Testis (tissue), 3 donors: ENCODE measurements around the gene REEP3. TPM values are rescaled to one million over a fixed set of nuclear protein-coding genes. Genes with fewer than 3 reads are reported as not detected.
A peak's percentile ranks its signal among the peaks of the same experiment; 100 is the strongest.
"Not testable (repeated sequence)": the region's sequence is repeated elsewhere in the genome, so short reads cannot be mapped to it uniquely, and the experiment has no call there.

Experiments
- DNase-seq: peaks from one replicate; pipeline ENCODE4 v3.0.0-alpha.2; 2019
- H3K27ac ChIP-seq, 2 donors: fragments of 200-600 bp; sonication (generic); one replicate each; pipeline ENCODE4 v1.5.1; 2019
- H3K27me3 ChIP-seq: fragments of 200-600 bp; sonication (generic); one replicate; pipeline ENCODE4 v1.5.1; 2019
- H3K36me3 ChIP-seq: fragments of 200-600 bp; sonication (generic); one replicate; pipeline ENCODE4 v1.5.1; 2017; ENCODE audit warnings: low read depth; ENCODE audit errors: missing control alignments
- H3K4me1 ChIP-seq: fragments of 200-600 bp; sonication (generic); one replicate; pipeline ENCODE4 v1.5.1; 2019
- H3K4me3 ChIP-seq, 2 donors: fragments of 200-600 bp; sonication (generic); one replicate each; pipeline ENCODE4 v1.5.1; 2017 to 2019
- H3K9me3 ChIP-seq: fragments of 200-600 bp; sonication (generic); one replicate; pipeline ENCODE4 v1.5.1; 2017
- POLR2A ChIP-seq: fragments of 450-650 bp; IDR thresholded peaks from one replicate; pipeline ENCODE4 v1.6.1; 2017; ENCODE audit warnings: antibody characterized with exemption, mild to moderate bottlenecking, moderate library complexity
- whole genome bisulfite sequencing, 2 donors: methylation state at CpG; one replicate each; pipeline ENCODE4 v1.1.5; 2018; 5-methylcytosine and 5-hydroxymethylcytosine counted together
- intact Hi-C: fragments of 100-400 bp; cut with DNase I; formaldehyde crosslinking; loops from one replicate; pipeline ENCODE4 v1.15.1; 2023; ENCODE audit warnings: low total_unique reads
- polyA plus RNA-seq: library from polyadenylated mRNA; stranded (reverse); fragments of 350-450 nt; fragmentation: Illumina TruSeq; extraction: RNeasy Lipid Tissue Mini Kit (QIAGEN cat#74804); gene quantifications from one replicate; pipeline ENCODE4 v1.2.3, GENCODE V29; 2014; ENCODE audit warnings: low read depth, low replicate concordance; ENCODE audit not compliant: insufficient read depth
- total RNA-seq, 2 donors: library from RNA; depleted of rRNA; stranded (reverse); fragments of >200 nt; gene quantifications; one replicate each; pipeline ENCODE4 v1.2.3, GENCODE V29; 2016
- TF ChIP-seq, protein P1 (sequence below), 3 experiments: fragments of 450-650 bp in 2 of 3; fragments of 200-600 bp in 1 of 3; sonication (generic) in 1 of 3; IDR thresholded peaks; one replicate each; pipeline ENCODE4 v1.5.1; 2016 to 2019; ENCODE audit warnings: antibody characterized with exemption in 3 of 3, mild to moderate bottlenecking in 2 of 3, moderate library complexity in 1 of 3

REEP3 gene
- total and polyA plus RNA-seq, 3 donors from 2014 or later: 18.4 to 45.2 (median 20.3) TPM

DNA sequence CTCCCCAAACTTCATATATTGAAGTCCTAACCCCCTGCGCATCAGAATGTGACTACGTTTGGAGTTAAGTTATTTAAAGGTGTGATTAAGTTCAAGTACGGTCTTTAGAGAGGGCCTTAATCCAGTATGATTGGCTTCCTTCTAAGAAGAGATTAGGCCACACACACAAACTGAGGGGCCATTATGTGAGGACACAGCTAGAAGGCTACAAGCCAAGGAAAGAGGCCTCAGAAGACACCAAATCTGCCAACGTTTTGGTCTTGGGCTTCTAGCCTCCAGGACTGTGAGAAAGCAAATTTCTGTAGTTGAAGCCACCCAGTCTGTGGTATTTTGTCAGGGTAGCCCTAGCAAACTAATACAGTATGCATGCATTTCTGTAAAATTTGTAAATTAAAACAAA, 41.7 kb downstream of the REEP3 start:
- WGBS, 2 donors: 71 to 78% methylated on average over 4 of the region's 4 CpGs

GRCh38 chr10:63563623-63564022, 42.4 kb downstream of the REEP3 start:
- TF ChIP-seq, protein P1, sequence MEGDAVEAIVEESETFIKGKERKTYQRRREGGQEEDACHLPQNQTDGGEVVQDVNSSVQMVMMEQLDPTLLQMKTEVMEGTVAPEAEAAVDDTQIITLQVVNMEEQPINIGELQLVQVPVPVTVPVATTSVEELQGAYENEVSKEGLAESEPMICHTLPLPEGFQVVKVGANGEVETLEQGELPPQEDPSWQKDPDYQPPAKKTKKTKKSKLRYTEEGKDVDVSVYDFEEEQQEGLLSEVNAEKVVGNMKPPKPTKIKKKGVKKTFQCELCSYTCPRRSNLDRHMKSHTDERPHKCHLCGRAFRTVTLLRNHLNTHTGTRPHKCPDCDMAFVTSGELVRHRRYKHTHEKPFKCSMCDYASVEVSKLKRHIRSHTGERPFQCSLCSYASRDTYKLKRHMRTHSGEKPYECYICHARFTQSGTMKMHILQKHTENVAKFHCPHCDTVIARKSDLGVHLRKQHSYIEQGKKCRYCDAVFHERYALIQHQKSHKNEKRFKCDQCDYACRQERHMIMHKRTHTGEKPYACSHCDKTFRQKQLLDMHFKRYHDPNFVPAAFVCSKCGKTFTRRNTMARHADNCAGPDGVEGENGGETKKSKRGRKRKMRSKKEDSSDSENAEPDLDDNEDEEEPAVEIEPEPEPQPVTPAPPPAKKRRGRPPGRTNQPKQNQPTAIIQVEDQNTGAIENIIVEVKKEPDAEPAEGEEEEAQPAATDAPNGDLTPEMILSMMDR (IDR thresholded peaks at IDR 0.05): no peak
- TF ChIP-seq POLR2A: no peak
- intact Hi-C loops: no loop called here
- no peak for DNase-seq
- Histone ChIP-seq H3K27ac (no peak overlapping the region), H3K4me3 (no peak overlapping the region), H3K9me3 (no peaks in the 10 kb centered on the region), H3K36me3 (no peaks in the 10 kb centered on the region), H3K4me1 (no peaks in the 10 kb centered on the region), H3K27me3 (no peaks in the 10 kb centered on the region)
- WGBS, 2 donors: 54 to 77% methylated on average over 3 of the region's 3 CpGs

More for the DNA sequence above, 41.7 kb downstream of the REEP3 start:
- H3K36me3 ChIP-seq: no peaks in the 10 kb centered on the region
- H3K27me3 ChIP-seq: no peaks in the 10 kb centered on the region
- DNase-seq: no peak
- intact Hi-C loops: no loop called here
- H3K4me3 ChIP-seq: no peak overlapping the region
- H3K27ac ChIP-seq: no peak overlapping the region
- TF ChIP-seq POLR2A: no peak
- TF ChIP-seq, protein P1 (IDR thresholded peaks at IDR 0.05): no peak
- no peaks in the 10 kb centered on the region for H3K9me3 ChIP-seq
- no peaks in the 10 kb centered on the region for H3K4me1 ChIP-seq

DNA sequence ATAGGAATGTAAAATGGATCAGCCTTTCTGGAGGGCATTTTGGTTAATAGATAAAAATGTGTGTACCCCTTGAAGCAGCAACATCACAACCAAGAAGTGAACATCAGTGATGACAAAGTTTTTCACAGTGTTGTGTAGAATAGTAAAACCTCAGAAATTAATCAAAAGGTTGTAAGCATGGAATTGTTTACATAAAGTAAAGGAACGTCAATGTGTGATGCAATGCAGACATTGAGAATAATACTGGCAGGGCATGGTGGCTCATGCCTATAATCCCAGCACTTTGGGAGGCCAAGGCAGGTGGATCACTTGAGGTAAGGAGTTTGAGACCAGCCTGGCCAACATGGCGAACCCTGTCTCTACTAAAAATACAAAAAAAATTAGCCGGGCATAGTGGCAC, 43.5 kb downstream of the REEP3 start:
- 94 to 96% methylated on average over 3 of the region's 3 CpGs for WGBS, 2 donors

DNA sequence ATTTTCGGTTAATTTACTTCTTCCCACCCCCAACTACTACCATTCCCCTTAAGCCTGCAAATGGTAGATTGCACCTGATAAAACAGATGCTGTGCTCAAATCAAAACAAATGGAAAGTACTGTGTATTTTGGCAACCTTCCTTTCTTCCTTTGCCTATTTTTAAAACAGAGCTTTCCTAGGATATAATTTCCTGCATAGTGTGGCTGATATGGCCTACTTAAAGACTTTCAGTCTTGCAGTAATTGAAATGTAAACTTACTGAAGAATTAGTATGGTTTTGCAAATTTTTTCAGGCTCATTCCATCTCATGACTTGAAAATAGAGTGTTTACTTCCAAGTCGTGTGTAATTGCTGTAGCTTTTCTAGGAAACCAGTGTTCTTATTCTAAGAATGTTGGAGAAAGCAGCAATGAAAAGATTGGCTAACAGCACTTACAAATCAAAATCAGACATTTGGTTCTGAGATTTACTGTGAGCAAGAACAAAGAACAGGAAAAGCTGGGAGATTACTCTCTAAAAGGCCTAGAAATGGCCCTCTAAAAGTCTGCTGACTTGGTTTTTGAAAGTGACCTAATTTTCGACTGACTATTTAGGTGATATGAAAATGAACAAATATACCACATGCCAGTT, 52.0 kb downstream of the REEP3 start:
- intact Hi-C loops: no loop called here
- Histone ChIP-seq H3K4me3 (no peak overlapping the region), H3K9me3 (no peaks in the 10 kb centered on the region), H3K36me3 (no peaks in the 10 kb centered on the region), H3K4me1 (peaks cover 20% of the 10 kb centered on the region), H3K27ac (peak overlapping the region in 1 of 2 donors; percentile 60), H3K27me3 (no peaks in the 10 kb centered on the region)
- WGBS, 2 donors: 25 to 35% methylated on average over 3 of the region's 3 CpGs
- DNase-seq: no peak
- TF ChIP-seq POLR2A: no peak
- TF ChIP-seq, protein P1 (IDR thresholded peaks at IDR 0.05): no peak

More for the DNA sequence above, 43.5 kb downstream of the REEP3 start:
- intact Hi-C loops, H3K27me3 ChIP-seq, H3K4me1 ChIP-seq, DNase-seq, H3K36me3 ChIP-seq, H3K27ac ChIP-seq, H3K4me3 ChIP-seq, H3K9me3 ChIP-seq: not testable (repeated sequence)

GRCh38 chr10:63574011-63574410, 52.8 kb downstream of the REEP3 start:
- no peaks in the 10 kb centered on the region for H3K9me3 ChIP-seq
- intact Hi-C loops: no loop called here
- no peak for DNase-seq
- no peaks in the 10 kb centered on the region for H3K27me3 ChIP-seq
- WGBS, 2 donors: 41 to 72% methylated on average over 2 of the region's 2 CpGs
- H3K27ac ChIP-seq: peak overlapping the region in 1 of 2 donors; percentile 60
- TF ChIP-seq, protein P1 (IDR thresholded peaks at IDR 0.05): no peak
- no peak for TF ChIP-seq POLR2A
- H3K4me3 ChIP-seq: no peak overlapping the region
- H3K36me3 ChIP-seq: no peaks in the 10 kb centered on the region
- H3K4me1 ChIP-seq: peaks cover 20% of the 10 kb centered on the region
